Heart left ventricle (tissue), 13 donors: ENCODE measurements around the gene ABL2.

Experiments used
- POLR2A ChIP-seq, 2 donors: fragments of 450-650 bp; IDR thresholded peaks; one replicate each; pipeline ENCODE4 v1.6.1; 2017; ENCODE audit warnings: antibody characterized with exemption in 2 of 2, mild to moderate bottlenecking in 2 of 2, moderate library complexity in 2 of 2
- TF ChIP-seq, protein P1 (sequence below), 12 donors: fragments of 200-600 bp; sonication (generic) in 4 of 12; IDR thresholded peaks; one replicate each; pipeline versions ENCODE4 v1.5.0 to v1.8.0; 2018 to 2022; ENCODE audit warnings: antibody characterized with exemption in 12 of 12, mild to moderate bottlenecking in 5 of 12
- donor health status: ischemic (EF 13 %, LVEDD 7.1; RV severe dilation, severe dysfunction).
- donor health status: DM: no; HTN: yes; CAD: no.
- donor health status: DM: no; HTN: no; CAD: no.
- donor health status: ischemic (EF 25% LVEDD 6.9; RV normal size, moderate dysfunction).
- donor health status: ischemic (EF 25% LVEDD 5.7; RV mildly dilated, moderate dysfunction).
- donor health status: ischemic (EF 35%, LVEDD 5.7; RV mildly dilated, moderate dysfunction).
- donor health status: nonischemic (EF 11% LVEDD 7.7; RV severe dilation, severe dysfunction).
- donor health status: DM: yes; HTN: yes; CAD: no.
- donor health status: PGD.
- donor health status: ischemic (EF 29% LVEDD 5.4; RV normal size, mild dysfunction).
- donor health status: nonischemic (EF 23%, LVEDD 6.1; RV moderate dilation, normal function).

DNA sequence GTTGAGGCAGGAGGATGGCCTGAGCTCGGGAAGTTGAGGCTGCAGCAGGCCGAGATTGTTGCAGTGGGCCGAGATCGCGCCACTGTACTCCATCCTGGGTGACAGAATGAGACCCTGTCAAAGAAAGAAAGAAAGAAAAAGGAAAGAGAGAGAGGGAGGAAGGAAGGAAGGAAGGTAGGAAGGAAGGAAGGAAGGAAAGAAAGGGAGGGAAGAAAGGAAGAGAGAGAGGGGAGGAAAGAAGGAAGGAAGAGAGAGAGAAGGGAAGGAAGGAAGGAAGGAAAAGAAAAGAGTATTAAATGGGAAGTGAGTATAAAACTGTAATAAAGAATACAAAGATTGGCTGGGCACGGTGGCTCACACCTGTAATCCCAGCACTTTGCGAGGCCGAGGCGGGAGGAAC, 18.4 kb upstream of the ABL2 start:
- TF ChIP-seq, protein P1, sequence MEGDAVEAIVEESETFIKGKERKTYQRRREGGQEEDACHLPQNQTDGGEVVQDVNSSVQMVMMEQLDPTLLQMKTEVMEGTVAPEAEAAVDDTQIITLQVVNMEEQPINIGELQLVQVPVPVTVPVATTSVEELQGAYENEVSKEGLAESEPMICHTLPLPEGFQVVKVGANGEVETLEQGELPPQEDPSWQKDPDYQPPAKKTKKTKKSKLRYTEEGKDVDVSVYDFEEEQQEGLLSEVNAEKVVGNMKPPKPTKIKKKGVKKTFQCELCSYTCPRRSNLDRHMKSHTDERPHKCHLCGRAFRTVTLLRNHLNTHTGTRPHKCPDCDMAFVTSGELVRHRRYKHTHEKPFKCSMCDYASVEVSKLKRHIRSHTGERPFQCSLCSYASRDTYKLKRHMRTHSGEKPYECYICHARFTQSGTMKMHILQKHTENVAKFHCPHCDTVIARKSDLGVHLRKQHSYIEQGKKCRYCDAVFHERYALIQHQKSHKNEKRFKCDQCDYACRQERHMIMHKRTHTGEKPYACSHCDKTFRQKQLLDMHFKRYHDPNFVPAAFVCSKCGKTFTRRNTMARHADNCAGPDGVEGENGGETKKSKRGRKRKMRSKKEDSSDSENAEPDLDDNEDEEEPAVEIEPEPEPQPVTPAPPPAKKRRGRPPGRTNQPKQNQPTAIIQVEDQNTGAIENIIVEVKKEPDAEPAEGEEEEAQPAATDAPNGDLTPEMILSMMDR (IDR thresholded peaks at IDR 0.05) = no peak
- no peak for TF ChIP-seq POLR2A (IDR thresholded peaks at IDR 0.05)
